Measurements from ENCODE around the gene ACOX3. TPM values are rescaled to one million over a fixed set of nuclear protein-coding genes. Genes with fewer than 3 reads are reported as not detected.
A peak's percentile ranks its signal among the peaks of the same experiment; 100 is the strongest.

ACOX3 gene
- total RNA-seq, 1 donor from 2014 or later: 44.1 TPM

DNA sequence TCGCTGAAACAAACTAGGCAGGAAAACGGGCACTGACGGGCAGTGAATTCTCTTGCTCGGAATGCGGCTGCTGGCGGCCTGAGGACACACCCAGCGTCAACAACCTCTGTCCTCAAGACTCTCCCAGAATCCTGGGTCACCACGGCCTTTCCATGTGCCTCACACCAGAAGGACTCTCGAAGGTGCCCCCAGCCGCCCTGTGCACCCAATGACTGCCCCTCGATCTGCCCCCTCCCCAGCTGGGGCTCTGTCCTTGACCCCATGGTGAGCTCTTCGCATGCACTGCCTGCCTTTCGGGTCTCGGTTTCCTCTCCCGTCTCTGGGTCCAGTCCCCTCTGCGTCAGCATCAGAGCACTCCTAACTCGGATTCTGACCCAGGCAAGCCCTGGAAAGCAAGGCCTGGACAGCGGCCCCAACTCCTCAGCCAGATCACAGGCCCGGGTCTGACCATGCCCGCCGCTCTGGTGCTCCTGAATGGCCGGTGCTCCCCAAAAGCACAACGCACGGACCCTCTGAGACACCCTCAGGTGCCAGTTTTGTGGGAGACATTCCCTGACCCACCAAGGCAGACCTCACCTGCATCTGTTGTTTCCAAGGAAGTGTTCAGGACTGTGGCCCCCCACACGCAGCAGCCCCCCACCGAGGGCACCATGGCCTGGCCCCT is 56.0 kb downstream of the ACOX3 start:
- H3K27me3 Mint-ChIP-seq (ENCODE audit: unreplicated experiment): peaks cover 8% of the 10 kb centered on the region
- no peaks in the 10 kb centered on the region for H3K9me3 Mint-ChIP-seq (ENCODE audit: unreplicated experiment)
- H3K4me1 Mint-ChIP-seq (ENCODE audit: unreplicated experiment): no peaks in the 10 kb centered on the region
- DNase-seq (ENCODE audit: low spot score): no peak
- H3K4me3 Mint-ChIP-seq (ENCODE audit: unreplicated experiment): no peak overlapping the region
- H3K36me3 Mint-ChIP-seq (ENCODE audit: low read depth, unreplicated experiment): peaks cover 20% of the 10 kb centered on the region
- TF ChIP-seq, protein P1, sequence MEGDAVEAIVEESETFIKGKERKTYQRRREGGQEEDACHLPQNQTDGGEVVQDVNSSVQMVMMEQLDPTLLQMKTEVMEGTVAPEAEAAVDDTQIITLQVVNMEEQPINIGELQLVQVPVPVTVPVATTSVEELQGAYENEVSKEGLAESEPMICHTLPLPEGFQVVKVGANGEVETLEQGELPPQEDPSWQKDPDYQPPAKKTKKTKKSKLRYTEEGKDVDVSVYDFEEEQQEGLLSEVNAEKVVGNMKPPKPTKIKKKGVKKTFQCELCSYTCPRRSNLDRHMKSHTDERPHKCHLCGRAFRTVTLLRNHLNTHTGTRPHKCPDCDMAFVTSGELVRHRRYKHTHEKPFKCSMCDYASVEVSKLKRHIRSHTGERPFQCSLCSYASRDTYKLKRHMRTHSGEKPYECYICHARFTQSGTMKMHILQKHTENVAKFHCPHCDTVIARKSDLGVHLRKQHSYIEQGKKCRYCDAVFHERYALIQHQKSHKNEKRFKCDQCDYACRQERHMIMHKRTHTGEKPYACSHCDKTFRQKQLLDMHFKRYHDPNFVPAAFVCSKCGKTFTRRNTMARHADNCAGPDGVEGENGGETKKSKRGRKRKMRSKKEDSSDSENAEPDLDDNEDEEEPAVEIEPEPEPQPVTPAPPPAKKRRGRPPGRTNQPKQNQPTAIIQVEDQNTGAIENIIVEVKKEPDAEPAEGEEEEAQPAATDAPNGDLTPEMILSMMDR (IDR thresholded peaks at IDR 0.05; ENCODE audit: unreplicated experiment): no peak
- H3K27ac Mint-ChIP-seq (ENCODE audit: unreplicated experiment): no peak overlapping the region

DNA sequence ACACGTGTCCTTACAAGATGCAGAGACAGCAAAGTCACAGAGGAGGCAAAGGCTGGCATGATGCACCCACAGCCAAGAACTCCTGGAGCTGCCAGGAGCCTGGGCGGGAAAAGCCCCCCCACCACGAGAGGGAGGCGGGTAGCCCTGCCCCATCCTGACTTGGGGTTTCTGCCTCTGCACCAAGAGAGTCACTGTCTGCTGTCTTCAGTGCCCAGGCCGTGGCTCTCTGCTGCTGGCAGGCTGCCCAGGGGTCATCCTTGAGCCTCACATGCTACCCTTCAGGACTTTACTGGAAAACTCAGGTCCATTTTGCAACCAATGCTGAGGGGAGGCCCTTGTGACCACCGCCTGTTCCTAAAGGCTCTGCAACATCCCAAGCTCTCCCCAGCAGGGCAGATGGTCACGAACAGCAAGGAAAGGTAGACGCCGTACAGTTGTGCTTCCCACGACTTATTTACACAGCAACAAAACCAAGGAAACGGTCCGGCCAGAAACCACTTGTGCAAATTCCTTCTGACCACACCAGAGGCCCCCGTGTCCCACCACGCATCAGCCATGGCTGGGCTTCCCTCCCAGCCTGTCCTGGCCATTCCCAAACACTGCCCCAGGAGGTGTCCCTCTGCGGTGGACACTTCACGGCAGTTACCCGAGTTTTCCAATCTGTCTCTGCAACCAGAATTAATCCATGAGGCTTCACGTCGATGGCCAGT is 56.9 kb downstream of the ACOX3 start:
- Mint-ChIP-seq H3K27me3 (ENCODE audit: unreplicated experiment) (peaks cover 8% of the 10 kb centered on the region), H3K36me3 (ENCODE audit: low read depth, unreplicated experiment) (peaks cover 20% of the 10 kb centered on the region), H3K27ac (ENCODE audit: unreplicated experiment) (no peak overlapping the region), H3K9me3 (ENCODE audit: unreplicated experiment) (no peaks in the 10 kb centered on the region), H3K4me1 (ENCODE audit: unreplicated experiment) (no peaks in the 10 kb centered on the region), H3K4me3 (ENCODE audit: unreplicated experiment) (peak overlapping the region; percentile 70)
- no peak for DNase-seq (ENCODE audit: low spot score)
- TF ChIP-seq, protein P1 (IDR thresholded peaks at IDR 0.05; ENCODE audit: unreplicated experiment): no peak

- H3K27me3 Mint-ChIP-seq (ENCODE audit: unreplicated experiment): peaks cover 8% of the 10 kb centered on the region
- H3K9me3 Mint-ChIP-seq (ENCODE audit: unreplicated experiment): no peaks in the 10 kb centered on the region
- no peaks in the 10 kb centered on the region for H3K4me1 Mint-ChIP-seq (ENCODE audit: unreplicated experiment)
- H3K36me3 Mint-ChIP-seq (ENCODE audit: low read depth, unreplicated experiment): peaks cover 20% of the 10 kb centered on the region
- no peak overlapping the region for H3K27ac Mint-ChIP-seq (ENCODE audit: unreplicated experiment)
- no peak overlapping the region for H3K4me3 Mint-ChIP-seq (ENCODE audit: unreplicated experiment)
- DNase-seq (ENCODE audit: low spot score): no peak
- TF ChIP-seq, protein P1 (IDR thresholded peaks at IDR 0.05; ENCODE audit: unreplicated experiment): no peak
Observed at GRCh38 chr4:8383016-8383415, 57.5 kb downstream of the ACOX3 start.

DNA sequence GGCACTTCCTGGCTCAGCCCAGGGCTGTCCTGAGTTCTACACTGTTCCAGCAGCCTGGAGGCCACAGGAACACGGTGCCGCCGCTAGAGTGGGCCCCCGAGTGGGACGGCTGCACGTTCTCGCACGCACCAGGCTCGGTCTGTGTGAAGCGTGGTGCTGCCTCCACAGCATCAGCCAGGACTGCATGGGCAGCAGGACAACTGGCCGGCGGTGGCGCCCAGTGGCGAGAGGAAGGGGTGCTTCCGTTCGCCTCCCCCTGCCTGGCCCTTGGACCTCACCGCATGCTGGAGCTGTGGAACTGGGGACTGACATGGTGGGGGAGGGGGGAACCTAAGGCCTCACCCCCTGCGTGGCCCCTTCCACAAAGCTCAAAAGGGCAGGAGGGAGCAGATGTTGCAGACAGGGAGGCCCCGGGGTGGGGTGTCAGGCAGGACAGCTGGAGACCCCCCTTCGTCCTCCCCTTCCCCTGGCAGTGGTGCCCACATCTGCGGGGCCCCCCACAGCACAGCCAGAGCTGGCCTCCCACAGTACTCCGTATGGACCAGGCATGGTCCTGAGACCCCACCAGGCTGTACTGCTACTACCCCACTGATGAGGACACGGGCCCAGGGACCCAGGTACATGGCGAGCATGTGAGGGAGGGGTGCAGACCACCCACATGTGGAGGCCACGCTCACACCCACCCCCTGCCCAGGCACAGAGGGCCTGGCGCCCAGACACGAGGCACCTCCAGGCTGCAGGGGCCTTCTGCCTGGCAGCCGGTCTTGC is 58.5 kb downstream of the ACOX3 start:
- no peaks in the 10 kb centered on the region for H3K9me3 Mint-ChIP-seq (ENCODE audit: unreplicated experiment)
- H3K4me3 Mint-ChIP-seq (ENCODE audit: unreplicated experiment): no peak overlapping the region
- peaks cover 20% of the 10 kb centered on the region for H3K36me3 Mint-ChIP-seq (ENCODE audit: low read depth, unreplicated experiment)
- H3K27ac Mint-ChIP-seq (ENCODE audit: unreplicated experiment): no peak overlapping the region
- TF ChIP-seq, protein P1 (IDR thresholded peaks at IDR 0.05; ENCODE audit: unreplicated experiment): no peak
- DNase-seq (ENCODE audit: low spot score): no peak
- H3K27me3 Mint-ChIP-seq (ENCODE audit: unreplicated experiment): peaks cover 6% of the 10 kb centered on the region
- no peaks in the 10 kb centered on the region for H3K4me1 Mint-ChIP-seq (ENCODE audit: unreplicated experiment)
